K562 (cell line): Measurements from ENCODE around the gene NEMF. TPM values are rescaled to one million over a fixed set of nuclear protein-coding genes. Genes with fewer than 3 reads are reported as not detected.

Source experiments
- CBX3 ChIP-seq, 2 experiments: IDR thresholded peaks; 1 replicate in 1 of 2; 2 replicates in 1 of 2; pipeline ENCODE4 v1.6.1; 2012; ENCODE audit warnings: inconsistent platforms in 2 of 2, low read length in 2 of 2, borderline replicate concordance in 1 of 2, control low read depth in 1 of 2
- CHD7 ChIP-seq: fragments of 200-600 bp; sonication (generic); IDR thresholded peaks from one replicate; pipeline ENCODE4 v1.6.1; 2012; ENCODE audit warnings: mild to moderate bottlenecking, low read depth, low read length, inconsistent platforms
- GABPB2 ChIP-seq: fragments of 250-450 bp; sonication (Bioruptor Pico); conservative IDR thresholded peaks from 2 replicates; pipeline ENCODE4 v1.5.1; 2021; ENCODE audit warnings: mild to moderate bottlenecking
- HOXB6 ChIP-seq: fragments of 250-450 bp; sonication (Bioruptor Pico); IDR thresholded peaks from 2 replicates; pipeline ENCODE4 v1.5.1; 2022; ENCODE audit warnings: mild to moderate bottlenecking, borderline replicate concordance
- THRB ChIP-seq: fragments of 450-650 bp; formaldehyde crosslinking; conservative IDR thresholded peaks from 2 replicates; pipeline ENCODE4 v1.4.0; 2022; ENCODE audit warnings: mild to moderate bottlenecking, missing genetic modification characterization
- TSC22D4 ChIP-seq: fragments of 450-650 bp; IDR thresholded peaks from 2 replicates; pipeline ENCODE4 v1.6.1; 2016; ENCODE audit warnings: missing genetic modification characterization, missing biosample characterization, control low read depth
- ZNF146 ChIP-seq: IDR thresholded peaks from one replicate; pipeline ENCODE4 v1.6.1; 2018; ENCODE audit warnings: missing compliant biosample characterization; ENCODE audit not compliant: unreplicated experiment
- ZNF740 ChIP-seq, 3 experiments: fragments of 200-800 bp in 1 of 3; sonication (Bioruptor generic) in 1 of 3; sonication (generic) in 1 of 3; formaldehyde crosslinking in 1 of 3; IDR thresholded peaks; 2 replicates each; pipeline versions ENCODE4 v1.6.1 to v1.8.0; 2016 to 2022; ENCODE audit warnings: mild to moderate bottlenecking in 2 of 3, missing compliant biosample characterization in 2 of 3, missing genetic modification characterization in 2 of 3, missing genetic modification reagents in 1 of 3
- polyA plus RNA-seq, 8 experiments: library from polyadenylated mRNA; depleted of rRNA in 4 of 8; stranded (reverse) in 5 of 8; unstranded in 3 of 8; fragments of >200 nt; fragmentation: Nextera tagmentation in 2 of 8; fragmentation: Illumina TruSeq in 1 of 8; extraction: Ambion mirVana in 2 of 8; extraction: Trizol in 1 of 8; gene quantifications; 2 replicates each; pipeline versions ENCODE4 v1.2.1 to v1.2.3, GENCODE V29; 2011 to 2014; ENCODE audit warnings: inconsistent platforms in 1 of 8, missing spikeins in 1 of 8
- total RNA-seq, 7 experiments: library from RNA; depleted of rRNA in 6 of 7; stranded (reverse); fragments of >200 nt in 6 of 7; fragmentation: Illumina TruSeq in 2 of 7; extraction: Trizol in 2 of 7; gene quantifications; 2 replicates each; pipeline versions ENCODE4 v1.2.1 to v1.2.3, GENCODE V29; 2011 to 2021; ENCODE audit warnings: low replicate concordance in 1 of 7
- TF ChIP-seq, protein P1 (sequence below), 2 experiments: fragments of 450-650 bp in 1 of 2; IDR thresholded peaks; 2 replicates each; pipeline ENCODE4 v1.6.1; 2011 to 2017; ENCODE audit warnings: low read depth in 2 of 2, antibody characterized with exemption in 1 of 2, borderline replicate concordance in 1 of 2, low read length in 1 of 2, mild to moderate bottlenecking in 1 of 2, mixed read lengths in 1 of 2; ENCODE audit not compliant: control insufficient read depth in 1 of 2

The NEMF gene
- total and polyA plus RNA-seq, 9 of the 15 experiments (the other 6 are each of a cell fraction or from before 2014, with no cell fraction given): 38.8 to 94.4 (median 61.0) TPM

DNA sequence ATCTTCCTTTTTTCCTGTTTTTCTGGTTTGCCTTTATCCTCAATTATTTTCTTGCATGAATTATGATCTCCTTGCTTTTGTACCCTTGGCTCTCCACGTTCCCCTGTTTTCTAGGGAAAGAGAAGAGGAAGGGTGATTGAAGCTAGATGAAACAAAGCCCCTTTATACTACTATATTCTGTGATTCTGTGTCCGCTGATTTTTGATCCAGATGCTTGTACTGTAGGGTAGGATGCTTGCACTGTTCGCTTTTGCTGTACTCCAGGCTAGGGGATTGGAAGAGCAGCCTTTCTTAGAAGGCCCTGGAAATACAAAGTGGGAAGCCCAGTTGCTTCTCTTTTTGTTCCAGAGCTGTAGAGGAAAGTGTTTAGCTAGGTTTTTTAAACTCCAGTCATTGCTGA is 119.7 kb downstream of the NEMF start (continued):
- TF ChIP-seq CHD7 (no peak), THRB (CRISPR knock-in tag) (no peak), ZNF740 (CRISPR knock-in tag; IDR thresholded peaks at IDR 0.05) (no peak), ZNF740 (tag; IDR thresholded peaks at IDR 0.05) (no peak), TSC22D4 (tag) (no peak), HOXB6 (CRISPR knock-in tag) (no peak), ZNF146 (CRISPR knock-in tag) (no peak), CBX3 (IDR thresholded peaks at IDR 0.05; ENCODE audit: borderline replicate concordance in 1 of 2, low read length in 2 of 2) (no peak), GABPB2 (CRISPR knock-in tag) (no peak)
- TF ChIP-seq, protein P1, sequence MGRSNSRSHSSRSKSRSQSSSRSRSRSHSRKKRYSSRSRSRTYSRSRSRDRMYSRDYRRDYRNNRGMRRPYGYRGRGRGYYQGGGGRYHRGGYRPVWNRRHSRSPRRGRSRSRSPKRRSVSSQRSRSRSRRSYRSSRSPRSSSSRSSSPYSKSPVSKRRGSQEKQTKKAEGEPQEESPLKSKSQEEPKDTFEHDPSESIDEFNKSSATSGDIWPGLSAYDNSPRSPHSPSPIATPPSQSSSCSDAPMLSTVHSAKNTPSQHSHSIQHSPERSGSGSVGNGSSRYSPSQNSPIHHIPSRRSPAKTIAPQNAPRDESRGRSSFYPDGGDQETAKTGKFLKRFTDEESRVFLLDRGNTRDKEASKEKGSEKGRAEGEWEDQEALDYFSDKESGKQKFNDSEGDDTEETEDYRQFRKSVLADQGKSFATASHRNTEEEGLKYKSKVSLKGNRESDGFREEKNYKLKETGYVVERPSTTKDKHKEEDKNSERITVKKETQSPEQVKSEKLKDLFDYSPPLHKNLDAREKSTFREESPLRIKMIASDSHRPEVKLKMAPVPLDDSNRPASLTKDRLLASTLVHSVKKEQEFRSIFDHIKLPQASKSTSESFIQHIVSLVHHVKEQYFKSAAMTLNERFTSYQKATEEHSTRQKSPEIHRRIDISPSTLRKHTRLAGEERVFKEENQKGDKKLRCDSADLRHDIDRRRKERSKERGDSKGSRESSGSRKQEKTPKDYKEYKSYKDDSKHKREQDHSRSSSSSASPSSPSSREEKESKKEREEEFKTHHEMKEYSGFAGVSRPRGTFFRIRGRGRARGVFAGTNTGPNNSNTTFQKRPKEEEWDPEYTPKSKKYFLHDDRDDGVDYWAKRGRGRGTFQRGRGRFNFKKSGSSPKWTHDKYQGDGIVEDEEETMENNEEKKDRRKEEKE (IDR thresholded peaks at IDR 0.05; ENCODE audit: borderline replicate concordance in 1 of 2, control insufficient read depth in 1 of 2, low read depth in 2 of 2, low read length in 1 of 2): no peak
